IMR-90 (cell line): Measurements from ENCODE around the gene DNASE2B. TPM values are rescaled to one million over a fixed set of nuclear protein-coding genes. Genes with fewer than 3 reads are reported as not detected.

Experiments used
- ATAC-seq: fragments of 200-7000 bp; cut with Tn5 transposase; 2 replicates; pipeline ENCODE4 v1.9.1; 2020; ENCODE audit warnings: low read depth, mild to moderate bottlenecking, moderate library complexity
- BruUV-seq: library from RNA; stranded (reverse); fragments of 400-500 nt; replicated peaks from 2 replicates; lab custom pipeline; 2021; lab: Mats Ljungman, UMichigan
- CTCF ChIA-PET: fragments of 300-600 bp; formaldehyde crosslinking; extraction: SDS; loops from one replicate; lab custom pipeline; 2021; ENCODE audit warnings: antibody characterized with exemption; lab: Yijun Ruan, JAX
- POLR2A ChIA-PET: fragments of 300-600 bp; sonication (Branson Sonifier 250); formaldehyde crosslinking; loops from one replicate; lab custom pipeline; 2022; ENCODE audit warnings: antibody characterized with exemption; ENCODE audit not compliant: unreplicated experiment; lab: Charles Lee
- DNase-seq: peaks from one replicate; pipeline ENCODE4 v3.0.0; 2013
- H2AFZ ChIP-seq: replicated peaks from 2 replicates; pipeline ENCODE3; 2013; ENCODE audit warnings: low read length, mild to moderate bottlenecking; ENCODE audit not compliant: poor library complexity
- H2AK5ac ChIP-seq: 2 replicates; pipeline ENCODE4 v1.6.1; 2013; ENCODE audit warnings: low read depth, low read length, inconsistent platforms
- H2AK9ac ChIP-seq: replicated peaks from 2 replicates; pipeline ENCODE3; 2013; ENCODE audit warnings: mild to moderate bottlenecking, low read depth, low read length, moderate library complexity; ENCODE audit not compliant: poor library complexity
- H2BK120ac ChIP-seq: 2 replicates; pipeline ENCODE4 v1.6.1; 2013; ENCODE audit warnings: low read depth, low read length, inconsistent platforms
- H2BK15ac ChIP-seq: 3 replicates; pipeline ENCODE4 v1.6.1; 2013; ENCODE audit warnings: low read depth, low read length, inconsistent platforms
- H2BK20ac ChIP-seq: 2 replicates; pipeline ENCODE4 v1.6.1; 2013; ENCODE audit warnings: low read depth, mild to moderate bottlenecking, inconsistent platforms, low read length, moderate library complexity
- H2BK5ac ChIP-seq: 2 replicates; pipeline ENCODE4 v1.6.1; 2013; ENCODE audit warnings: mild to moderate bottlenecking, low read depth, low read length, inconsistent platforms; ENCODE audit not compliant: poor library complexity, severe bottlenecking
- H3K14ac ChIP-seq: replicated peaks from 2 replicates; pipeline ENCODE4 v1.6.1; 2013; ENCODE audit warnings: low read depth, low read length, inconsistent platforms
- H3K18ac ChIP-seq: 2 replicates; pipeline ENCODE4 v1.6.1; 2013; ENCODE audit warnings: low read depth, low read length, control low read depth
- H3K23ac ChIP-seq: 2 replicates; pipeline ENCODE4 v1.6.1; 2013; ENCODE audit warnings: low read depth, low read length, inconsistent platforms
- H3K27ac ChIP-seq: 2 replicates; pipeline ENCODE4 v1.5.1; 2013; ENCODE audit warnings: mild to moderate bottlenecking, control low read depth, low read length; ENCODE audit not compliant: insufficient read depth
- H3K27me3 ChIP-seq: 2 replicates; pipeline ENCODE4 v1.6.1; 2013; ENCODE audit warnings: low read length; ENCODE audit not compliant: control insufficient read depth, insufficient read depth
- H3K36me3 ChIP-seq: 2 replicates; pipeline ENCODE4 v1.6.1; 2013; ENCODE audit warnings: low read length, mixed read lengths; ENCODE audit not compliant: control insufficient read depth, insufficient read depth
- H3K4ac ChIP-seq: 2 replicates; pipeline ENCODE4 v1.6.1; 2013; ENCODE audit warnings: low read depth, low read length, inconsistent platforms
- H3K4me1 ChIP-seq: 2 replicates; pipeline ENCODE4 v1.6.1; 2013; ENCODE audit warnings: low read length, mixed read lengths; ENCODE audit not compliant: control insufficient read depth, insufficient read depth
- H3K4me2 ChIP-seq: 2 replicates; pipeline ENCODE4 v1.6.1; 2013; ENCODE audit warnings: low read depth, mild to moderate bottlenecking, control low read depth, low read length, moderate library complexity
- H3K4me3 ChIP-seq: 2 replicates; pipeline ENCODE4 v1.5.1; 2013; ENCODE audit warnings: low read depth, mild to moderate bottlenecking, control low read depth, low read length, moderate library complexity; ENCODE audit not compliant: insufficient read depth
- H3K56ac ChIP-seq: 2 replicates; pipeline ENCODE4 v1.6.1; 2013; ENCODE audit warnings: low read length, inconsistent platforms; ENCODE audit not compliant: insufficient read depth; ENCODE audit errors: extremely low read depth
- H3K79me1 ChIP-seq, 2 experiments: 2 replicates each; pipeline ENCODE4 v1.6.1; 2013; ENCODE audit warnings: low read length in 2 of 2, inconsistent platforms in 1 of 2, low read depth in 1 of 2
- H3K9ac ChIP-seq: 2 replicates; pipeline ENCODE4 v1.6.1; 2013; ENCODE audit warnings: low read depth, low read length, control low read depth
- H3K9me1 ChIP-seq: 2 replicates; pipeline ENCODE4 v1.6.1; 2013; ENCODE audit warnings: low read length, inconsistent platforms; ENCODE audit not compliant: insufficient read depth
- H3K9me3 ChIP-seq: 2 replicates; pipeline ENCODE4 v1.6.1; 2013; ENCODE audit warnings: low read length; ENCODE audit not compliant: control insufficient read depth, insufficient read depth
- H4K20me1 ChIP-seq: 2 replicates; pipeline ENCODE4 v1.6.1; 2013; ENCODE audit warnings: low read length, inconsistent platforms; ENCODE audit not compliant: insufficient read depth
- H4K5ac ChIP-seq: 2 replicates; pipeline ENCODE4 v1.6.1; 2013; ENCODE audit warnings: mild to moderate bottlenecking, low read depth, low read length, control low read depth
- H4K8ac ChIP-seq, 2 experiments: 2 replicates each; pipeline ENCODE4 v1.6.1; 2013; ENCODE audit warnings: low read depth in 2 of 2, low read length in 2 of 2, control low read depth in 1 of 2, inconsistent platforms in 1 of 2
- H4K91ac ChIP-seq: 2 replicates; pipeline ENCODE4 v1.6.1; 2013; ENCODE audit warnings: low read depth, low read length, inconsistent platforms; ENCODE audit not compliant: insufficient read depth
- BHLHE40 ChIP-seq: fragments of 150-350 bp; IDR thresholded peaks from 2 replicates; pipeline ENCODE4 v1.6.1; 2016; ENCODE audit warnings: mild to moderate bottlenecking, low read depth, low read length
- MAFK ChIP-seq: IDR thresholded peaks from 2 replicates; pipeline ENCODE4 v1.6.1; 2012; ENCODE audit warnings: low read depth, low read length, improper control_type of control experiment
- MXI1 ChIP-seq: IDR thresholded peaks from 2 replicates; pipeline ENCODE4 v1.6.1; 2012; ENCODE audit warnings: low read depth, mild to moderate bottlenecking, low read length, moderate library complexity, borderline replicate concordance
- RCOR1 ChIP-seq: IDR thresholded peaks from 2 replicates; pipeline ENCODE4 v1.6.1; 2012; ENCODE audit warnings: mild to moderate bottlenecking, low read length, improper control_type of control experiment; ENCODE audit not compliant: insufficient replicate concordance
- WGBS, 2 experiments: methylation state at CpG; one replicate each; pipeline versions ENCODE4 v1.1.5 to v1.1.7; 2013; ENCODE audit warnings: missing lambda C conversion rate in 2 of 2; ENCODE audit not compliant: insufficient read length in 1 of 2; ENCODE audit errors: extremely low coverage in 2 of 2; 5-methylcytosine and 5-hydroxymethylcytosine counted together
- dilution Hi-C: fragments of 300-500 bp; cut with HindIII; formaldehyde crosslinking; loops from one replicate; pipeline ENCODE4 v1.14.3; 2018; ENCODE audit warnings: low sequenced_read_pairs; ENCODE audit not compliant: unreplicated experiment
- in situ Hi-C: fragments of 300-500 bp; cut with MboI; formaldehyde crosslinking; loops from 3 replicates; pipeline ENCODE4 v1.14.3; 2019; ENCODE audit warnings: low sequenced_read_pairs, inconsistent platforms, mixed read lengths
- intact Hi-C: fragments of 100-400 bp; cut with micrococcal nuclease; formaldehyde crosslinking; loops from 2 replicates; pipeline ENCODE4 v1.10.0; 2022
- polyA plus RNA-seq, 3 experiments: library from polyadenylated mRNA; depleted of rRNA; stranded (reverse); fragments of >200 nt; gene quantifications; 2 replicates each; pipeline ENCODE4 v1.2.3, GENCODE V29; 2012; ENCODE audit warnings: low replicate concordance in 1 of 3
- total RNA-seq: library from RNA; depleted of rRNA; stranded (reverse); fragments of >200 nt; gene quantifications from 2 replicates; pipeline ENCODE4 v1.2.3, GENCODE V29; 2012

DNASE2B gene
- total and polyA plus RNA-seq, 2 of the 4 experiments (the other 2 are of a cell fraction) = not detected

GRCh38 chr1:84379138-84379916 is 19.0 kb upstream of the DNASE2B start (continued):
- TF ChIP-seq MAFK (no peak), RCOR1 (peak; percentile 43), MXI1 (no peak)

DNA sequence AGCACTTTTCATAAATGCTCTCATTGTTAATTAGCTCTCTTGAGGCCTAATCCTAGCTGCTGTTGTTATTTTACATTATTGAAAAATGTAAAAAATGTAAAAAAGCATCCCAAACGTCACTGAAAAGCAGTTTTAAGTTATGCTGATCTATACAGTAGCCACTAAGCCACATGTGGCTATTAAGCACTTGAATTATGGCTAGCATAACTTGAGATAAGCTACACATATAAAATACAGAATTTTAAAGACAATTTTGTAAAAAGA is 18.4 kb upstream of the DNASE2B start:
- 0 out of 2 replicates have a peak overlapping the region, but pooled peaks have one; percentile 27 for H3K9ac ChIP-seq
- H3K9me3 ChIP-seq = no peaks in the 10 kb centered on the region
- H2AK5ac ChIP-seq = no peak overlapping the region
- no peaks in the 10 kb centered on the region for H3K27me3 ChIP-seq
- dilution Hi-C loops = no loop called here
- ATAC-seq = no peak
- ChIA-PET CTCF (interaction anchor here (0.6 to 1.4 kb wide), 2 partner anchors 11 to 36 kb away, joined by 3 read pairs; no protein-coding TSS in a partner anchor), POLR2A (no interaction called here)
- no peaks in the 10 kb centered on the region for H4K20me1 ChIP-seq
- H3K4ac ChIP-seq = no peak overlapping the region
- intact Hi-C loops = loop anchor here (5.0 kb wide), 3 partner anchors 52 to 128 kb away; partner anchors contain the start of gene SAMD13
- H4K8ac ChIP-seq = no peak overlapping the region
- no peak overlapping the region for H2AK9ac ChIP-seq
- peak overlapping the region; percentile 60; the same call in 1 of the 2 replicates for H3K18ac ChIP-seq
- no peak overlapping the region for H2BK20ac ChIP-seq
- H4K91ac ChIP-seq = no peak overlapping the region
- no peaks in the 10 kb centered on the region for H3K36me3 ChIP-seq
- H4K5ac ChIP-seq = no peak overlapping the region
- WGBS, 2 experiments = no CpG with 5 or more reads among the region's 1 CpG
- H3K4me2 ChIP-seq = no peak overlapping the region
- H2BK15ac ChIP-seq = no peak overlapping the region
- no peak overlapping the region for H3K23ac ChIP-seq
- H3K4me3 ChIP-seq = no peak overlapping the region
- no peak overlapping the region for H3K56ac ChIP-seq
- no peak overlapping the region for H2BK120ac ChIP-seq
- no peaks in the 10 kb centered on the region for H3K79me1 ChIP-seq
- BruUV-seq = no TSS peak
- in situ Hi-C loops = no loop called here
- TF ChIP-seq BHLHE40 = no peak
- TF ChIP-seq MAFK = no peak
- H2BK5ac ChIP-seq = peak overlapping the region; percentile 65
- DNase-seq = no peak
- peaks cover 5% of the 10 kb centered on the region for H3K9me1 ChIP-seq
- peaks cover 20% of the 10 kb centered on the region for H3K4me1 ChIP-seq
- H3K14ac ChIP-seq = no peak overlapping the region
- H2AFZ ChIP-seq = no peak overlapping the region
- H3K27ac ChIP-seq = no peak overlapping the region
